ENCODE measurements around the gene PCBP4.

Gene PCBP4

DNA sequence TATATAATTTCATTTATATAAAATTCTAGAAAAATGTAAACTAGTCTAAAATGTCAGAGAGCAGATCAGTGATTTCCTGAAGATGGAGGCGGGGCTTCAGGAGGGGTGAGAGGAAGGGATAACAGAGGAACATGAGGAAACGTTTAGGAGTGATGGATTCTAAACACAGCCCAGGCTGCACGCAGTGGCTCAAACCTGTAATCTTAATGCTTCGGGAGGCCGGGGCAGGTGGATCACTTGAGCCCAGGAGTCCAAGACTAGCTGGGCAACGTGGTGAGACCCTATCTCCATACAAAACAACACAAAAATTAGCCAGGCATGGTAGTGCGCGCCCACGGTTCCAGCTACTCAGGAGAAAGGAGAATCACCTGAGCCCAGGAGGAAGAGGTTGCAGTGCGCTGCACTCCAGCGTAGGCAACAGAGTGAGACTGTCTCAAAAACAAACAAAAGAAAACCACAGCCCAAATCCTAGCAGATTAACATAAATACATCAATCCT lies 46.1 kb downstream of the PCBP4 start:
- H3K9ac ChIP-seq: no peak overlapping the region
- no peaks in the 10 kb centered on the region for H3K79me2 ChIP-seq (ENCODE audit: insufficient read depth, low read depth)
- no peaks in the 10 kb centered on the region for H3K27me3 ChIP-seq (ENCODE audit: insufficient read depth, low read depth)
- TF ChIP-seq, protein P1, sequence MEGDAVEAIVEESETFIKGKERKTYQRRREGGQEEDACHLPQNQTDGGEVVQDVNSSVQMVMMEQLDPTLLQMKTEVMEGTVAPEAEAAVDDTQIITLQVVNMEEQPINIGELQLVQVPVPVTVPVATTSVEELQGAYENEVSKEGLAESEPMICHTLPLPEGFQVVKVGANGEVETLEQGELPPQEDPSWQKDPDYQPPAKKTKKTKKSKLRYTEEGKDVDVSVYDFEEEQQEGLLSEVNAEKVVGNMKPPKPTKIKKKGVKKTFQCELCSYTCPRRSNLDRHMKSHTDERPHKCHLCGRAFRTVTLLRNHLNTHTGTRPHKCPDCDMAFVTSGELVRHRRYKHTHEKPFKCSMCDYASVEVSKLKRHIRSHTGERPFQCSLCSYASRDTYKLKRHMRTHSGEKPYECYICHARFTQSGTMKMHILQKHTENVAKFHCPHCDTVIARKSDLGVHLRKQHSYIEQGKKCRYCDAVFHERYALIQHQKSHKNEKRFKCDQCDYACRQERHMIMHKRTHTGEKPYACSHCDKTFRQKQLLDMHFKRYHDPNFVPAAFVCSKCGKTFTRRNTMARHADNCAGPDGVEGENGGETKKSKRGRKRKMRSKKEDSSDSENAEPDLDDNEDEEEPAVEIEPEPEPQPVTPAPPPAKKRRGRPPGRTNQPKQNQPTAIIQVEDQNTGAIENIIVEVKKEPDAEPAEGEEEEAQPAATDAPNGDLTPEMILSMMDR (conservative IDR thresholded peaks at IDR 0.05; ENCODE audit: low read depth, low read length): no peak
- no peak overlapping the region for H2AFZ ChIP-seq (ENCODE audit: low read depth)
- no peak overlapping the region for H3K4me2 ChIP-seq
- no peaks in the 10 kb centered on the region for H3K4me1 ChIP-seq (ENCODE audit: low read depth, poor library complexity, severe bottlenecking)
- no peaks in the 10 kb centered on the region for H3K36me3 ChIP-seq (ENCODE audit: insufficient read depth)
- H3K27ac ChIP-seq: no peak overlapping the region
- no peaks in the 10 kb centered on the region for H4K20me1 ChIP-seq (ENCODE audit: insufficient read depth)
- H3K4me3 ChIP-seq (IDR thresholded peaks at IDR 0.05; ENCODE audit: insufficient read depth, low read depth, low read length): no peak overlapping the region

DNA sequence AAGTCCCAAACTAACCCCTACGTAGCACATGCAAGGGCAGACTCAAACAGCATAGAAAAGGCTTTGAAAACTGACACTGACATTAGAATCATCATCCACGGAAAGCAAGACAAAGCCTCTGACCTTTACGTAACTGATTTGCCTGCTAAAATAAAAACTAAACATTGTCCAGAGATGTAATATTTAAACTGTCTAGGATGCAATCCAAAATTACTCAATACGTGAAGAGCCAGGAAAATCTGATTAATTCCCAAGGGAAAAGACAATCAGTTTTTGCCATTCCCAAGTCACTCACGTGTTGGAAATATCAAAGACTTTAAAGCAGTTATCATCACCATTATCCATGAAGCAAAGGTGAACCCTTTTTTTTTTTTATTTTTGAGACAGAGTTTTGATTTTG lies 50.8 kb downstream of the PCBP4 start:
- H3K4me2 ChIP-seq: no peak overlapping the region
- H4K20me1 ChIP-seq (ENCODE audit: insufficient read depth): no peaks in the 10 kb centered on the region
- H3K27ac ChIP-seq: no peak overlapping the region
- no peaks in the 10 kb centered on the region for H3K4me1 ChIP-seq (ENCODE audit: low read depth, poor library complexity, severe bottlenecking)
- no peaks in the 10 kb centered on the region for H3K36me3 ChIP-seq (ENCODE audit: insufficient read depth)
- H3K79me2 ChIP-seq (ENCODE audit: insufficient read depth, low read depth): no peaks in the 10 kb centered on the region
- TF ChIP-seq, protein P1 (conservative IDR thresholded peaks at IDR 0.05; ENCODE audit: low read depth, low read length): no peak
- H2AFZ ChIP-seq (ENCODE audit: low read depth): no peak overlapping the region
- no peak overlapping the region for H3K4me3 ChIP-seq (IDR thresholded peaks at IDR 0.05; ENCODE audit: insufficient read depth, low read depth, low read length)
- H3K9ac ChIP-seq: no peak overlapping the region
- H3K27me3 ChIP-seq (ENCODE audit: insufficient read depth, low read depth): no peaks in the 10 kb centered on the region

DNA sequence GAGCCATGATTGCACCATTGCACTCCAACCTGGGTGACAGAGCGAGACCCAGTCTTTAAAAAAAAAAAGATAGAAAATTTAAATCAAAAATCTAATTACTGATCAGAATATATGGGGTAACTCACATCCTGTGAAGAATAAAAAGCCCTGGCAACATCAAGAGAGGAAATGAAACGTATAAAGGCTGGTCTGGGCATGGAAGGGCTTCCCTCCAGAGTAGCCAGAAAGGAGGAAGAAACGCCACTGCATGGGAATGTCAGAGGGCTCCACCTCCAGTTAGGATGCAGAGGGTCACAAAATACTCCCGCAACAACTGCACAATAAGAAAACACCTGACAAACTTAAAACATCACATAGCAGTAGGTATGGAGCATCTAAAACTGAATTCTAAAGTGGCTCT lies 59.2 kb downstream of the PCBP4 start:
- H3K4me2 ChIP-seq: no peak overlapping the region
- H3K4me3 ChIP-seq (IDR thresholded peaks at IDR 0.05; ENCODE audit: insufficient read depth, low read depth, low read length): no peak overlapping the region
- no peaks in the 10 kb centered on the region for H4K20me1 ChIP-seq (ENCODE audit: insufficient read depth)
- H3K27ac ChIP-seq: no peak overlapping the region
- TF ChIP-seq, protein P1 (conservative IDR thresholded peaks at IDR 0.05; ENCODE audit: low read depth, low read length): no peak
- H3K79me2 ChIP-seq (ENCODE audit: insufficient read depth, low read depth): no peaks in the 10 kb centered on the region
- no peaks in the 10 kb centered on the region for H3K36me3 ChIP-seq (ENCODE audit: insufficient read depth)
- H3K9ac ChIP-seq: no peak overlapping the region
- no peaks in the 10 kb centered on the region for H3K27me3 ChIP-seq (ENCODE audit: insufficient read depth, low read depth)
- H3K4me1 ChIP-seq (ENCODE audit: low read depth, poor library complexity, severe bottlenecking): no peaks in the 10 kb centered on the region
- no peak overlapping the region for H2AFZ ChIP-seq (ENCODE audit: low read depth)
